HEK293 (cell line): ENCODE measurements around the gene CDK19.

ENCODE experiments used
- REST ChIP-seq: fragments of 450-650 bp; formaldehyde crosslinking; IDR thresholded peaks from 2 replicates; pipeline ENCODE4 v1.5.1; 2016; ENCODE audit warnings: missing biosample characterization, missing genetic modification characterization
- TCF7L2 ChIP-seq: IDR thresholded peaks from 2 replicates; pipeline ENCODE4 v1.6.1; 2011; ENCODE audit warnings: low read depth, mild to moderate bottlenecking, inconsistent platforms, low read length, moderate library complexity, borderline replicate concordance
- YY1 ChIP-seq: fragments of 450-650 bp; formaldehyde crosslinking; IDR thresholded peaks from 2 replicates; pipeline ENCODE4 v1.5.1; 2018; ENCODE audit warnings: missing biosample characterization, missing genetic modification characterization
- ZBTB20 ChIP-seq: fragments of 450-650 bp; formaldehyde crosslinking; IDR thresholded peaks from 2 replicates; pipeline ENCODE4 v1.5.1; 2016; ENCODE audit warnings: missing biosample characterization, missing genetic modification characterization
- ZNF146 ChIP-seq: fragments of 450-650 bp; formaldehyde crosslinking; IDR thresholded peaks from 2 replicates; pipeline ENCODE4 v1.5.1; 2016; ENCODE audit warnings: missing biosample characterization, missing genetic modification characterization
- ZNF19 ChIP-seq: fragments of 450-650 bp; formaldehyde crosslinking; IDR thresholded peaks from 2 replicates; pipeline ENCODE4; 2016; ENCODE audit warnings: missing biosample characterization, missing genetic modification characterization, low read depth
- ZNF302 ChIP-seq: fragments of 450-650 bp; formaldehyde crosslinking; IDR thresholded peaks from 2 replicates; pipeline ENCODE4 v1.5.1; 2016; ENCODE audit warnings: missing biosample characterization, missing genetic modification characterization, low read depth
- ZNF777 ChIP-seq: fragments of 450-650 bp; formaldehyde crosslinking; IDR thresholded peaks from 2 replicates; pipeline ENCODE4 v1.5.1; 2017; ENCODE audit warnings: missing biosample characterization, missing genetic modification characterization, borderline replicate concordance
- TF ChIP-seq, protein P1 (sequence below): fragments of 450-650 bp; formaldehyde crosslinking; IDR thresholded peaks from 2 replicates; pipeline ENCODE4 v1.5.1; 2016; ENCODE audit warnings: missing biosample characterization, missing genetic modification characterization
- TF ChIP-seq, protein P2 (sequence below): fragments of 450-650 bp; formaldehyde crosslinking; IDR thresholded peaks from 2 replicates; pipeline ENCODE4 v1.5.1; 2016; ENCODE audit warnings: missing biosample characterization, missing genetic modification characterization

DNA sequence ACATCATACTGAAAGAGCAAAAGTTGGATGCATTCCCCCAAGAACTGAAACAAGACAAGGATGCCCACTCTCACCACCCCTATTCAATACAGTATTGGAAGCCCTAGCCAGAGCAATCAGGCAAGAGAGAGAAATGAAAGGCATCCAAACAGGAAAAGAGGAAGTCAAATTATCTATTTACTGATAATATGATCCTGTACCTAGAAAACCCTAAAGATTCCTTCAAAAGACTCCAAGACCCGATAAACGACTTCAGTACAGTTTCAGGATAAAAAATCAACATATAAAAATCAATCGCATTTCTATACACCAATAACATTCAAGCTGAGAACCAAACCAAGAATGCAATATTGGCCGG, 14.5 kb downstream of the CDK19 start:
- TF ChIP-seq ZNF19 (tag by site-specific recombination) (no peak), ZNF302 (no peak), ZNF146 (tag by site-specific recombination) (no peak), TCF7L2 (no peak), REST (tag by site-specific recombination) (no peak), YY1 (no peak), ZBTB20 (tag by site-specific recombination) (no peak), ZNF777 (no peak)
- TF ChIP-seq, protein P1, sequence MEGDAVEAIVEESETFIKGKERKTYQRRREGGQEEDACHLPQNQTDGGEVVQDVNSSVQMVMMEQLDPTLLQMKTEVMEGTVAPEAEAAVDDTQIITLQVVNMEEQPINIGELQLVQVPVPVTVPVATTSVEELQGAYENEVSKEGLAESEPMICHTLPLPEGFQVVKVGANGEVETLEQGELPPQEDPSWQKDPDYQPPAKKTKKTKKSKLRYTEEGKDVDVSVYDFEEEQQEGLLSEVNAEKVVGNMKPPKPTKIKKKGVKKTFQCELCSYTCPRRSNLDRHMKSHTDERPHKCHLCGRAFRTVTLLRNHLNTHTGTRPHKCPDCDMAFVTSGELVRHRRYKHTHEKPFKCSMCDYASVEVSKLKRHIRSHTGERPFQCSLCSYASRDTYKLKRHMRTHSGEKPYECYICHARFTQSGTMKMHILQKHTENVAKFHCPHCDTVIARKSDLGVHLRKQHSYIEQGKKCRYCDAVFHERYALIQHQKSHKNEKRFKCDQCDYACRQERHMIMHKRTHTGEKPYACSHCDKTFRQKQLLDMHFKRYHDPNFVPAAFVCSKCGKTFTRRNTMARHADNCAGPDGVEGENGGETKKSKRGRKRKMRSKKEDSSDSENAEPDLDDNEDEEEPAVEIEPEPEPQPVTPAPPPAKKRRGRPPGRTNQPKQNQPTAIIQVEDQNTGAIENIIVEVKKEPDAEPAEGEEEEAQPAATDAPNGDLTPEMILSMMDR (tag by site-specific recombination) = no peak
- TF ChIP-seq, protein P2, sequence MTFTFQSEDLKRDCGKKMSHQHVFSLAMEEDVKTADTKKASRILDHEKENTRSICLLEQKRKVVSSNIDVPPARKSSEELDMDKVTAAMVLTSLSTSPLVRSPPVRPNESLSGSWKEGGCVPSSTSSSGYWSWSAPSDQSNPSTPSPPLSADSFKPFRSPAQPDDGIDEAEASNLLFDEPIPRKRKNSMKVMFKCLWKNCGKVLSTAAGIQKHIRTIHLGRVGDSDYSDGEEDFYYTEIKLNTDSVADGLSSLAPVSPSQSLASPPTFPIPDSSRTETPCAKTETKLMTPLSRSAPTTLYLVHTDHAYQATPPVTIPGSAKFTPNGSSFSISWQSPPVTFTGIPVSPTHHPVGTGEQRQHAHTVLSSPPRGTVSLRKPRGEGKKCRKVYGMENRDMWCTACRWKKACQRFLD (tag by site-specific recombination) = no peak
